NB4 (cell line): ENCODE results near the gene OR2M2.

Source experiments
- POLR2A ChIP-seq: IDR thresholded peaks from 2 replicates; pipeline ENCODE4 v1.6.1; 2011; ENCODE audit warnings: mild to moderate bottlenecking; ENCODE audit not compliant: insufficient read length; ENCODE audit errors: extremely low read depth
- TF ChIP-seq, protein P1 (sequence below): IDR thresholded peaks from one replicate; pipeline ENCODE4 v1.5.1; 2012; ENCODE audit warnings: low read depth, low read length

DNA sequence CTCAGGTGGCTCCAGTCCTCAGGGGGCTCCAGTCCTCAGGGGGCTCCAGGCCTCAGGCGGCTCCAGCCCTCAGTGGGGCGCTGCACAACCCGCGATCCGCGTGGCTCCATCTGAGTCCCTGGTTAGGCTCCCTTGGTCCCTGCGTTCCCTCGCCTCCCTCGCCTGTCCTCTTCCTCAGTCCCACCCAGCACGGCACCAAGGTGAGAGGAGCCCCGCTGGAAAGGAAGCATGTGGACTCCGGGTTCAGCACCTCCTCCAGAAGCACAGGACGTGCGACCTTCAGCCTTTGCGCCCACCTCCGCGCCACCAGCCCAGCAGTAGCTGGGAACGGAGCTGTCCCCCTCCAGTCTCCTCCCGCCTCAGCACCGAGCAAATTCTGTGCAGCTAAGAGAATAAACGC, 37.8 kb upstream of the OR2M2 start:
- no peak for TF ChIP-seq POLR2A
- TF ChIP-seq, protein P1, sequence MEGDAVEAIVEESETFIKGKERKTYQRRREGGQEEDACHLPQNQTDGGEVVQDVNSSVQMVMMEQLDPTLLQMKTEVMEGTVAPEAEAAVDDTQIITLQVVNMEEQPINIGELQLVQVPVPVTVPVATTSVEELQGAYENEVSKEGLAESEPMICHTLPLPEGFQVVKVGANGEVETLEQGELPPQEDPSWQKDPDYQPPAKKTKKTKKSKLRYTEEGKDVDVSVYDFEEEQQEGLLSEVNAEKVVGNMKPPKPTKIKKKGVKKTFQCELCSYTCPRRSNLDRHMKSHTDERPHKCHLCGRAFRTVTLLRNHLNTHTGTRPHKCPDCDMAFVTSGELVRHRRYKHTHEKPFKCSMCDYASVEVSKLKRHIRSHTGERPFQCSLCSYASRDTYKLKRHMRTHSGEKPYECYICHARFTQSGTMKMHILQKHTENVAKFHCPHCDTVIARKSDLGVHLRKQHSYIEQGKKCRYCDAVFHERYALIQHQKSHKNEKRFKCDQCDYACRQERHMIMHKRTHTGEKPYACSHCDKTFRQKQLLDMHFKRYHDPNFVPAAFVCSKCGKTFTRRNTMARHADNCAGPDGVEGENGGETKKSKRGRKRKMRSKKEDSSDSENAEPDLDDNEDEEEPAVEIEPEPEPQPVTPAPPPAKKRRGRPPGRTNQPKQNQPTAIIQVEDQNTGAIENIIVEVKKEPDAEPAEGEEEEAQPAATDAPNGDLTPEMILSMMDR, result no peak
